ENCODE measurements around the gene TEX10.

Gene TEX10

GRCh38 chr9:100307080-100307479 is 45.7 kb downstream of the TEX10 start:
- Histone ChIP-seq H3K9ac (ENCODE audit: low read length in 2 of 2) (no peak overlapping the region), H3K9me3 (ENCODE audit: control insufficient read depth in 2 of 2, low read length in 2 of 2) (no peaks in the 10 kb centered on the region), H3K27ac (ENCODE audit: low read length) (no peak overlapping the region), H3K27me3 (ENCODE audit: control insufficient read depth in 1 of 2, insufficient read depth in 2 of 2, low read length in 2 of 2) (no peaks in the 10 kb centered on the region), H3K36me3 (ENCODE audit: control insufficient read depth in 2 of 2, insufficient read depth in 2 of 2, low read length in 2 of 2) (peaks cover 9 to 13% of the 10 kb centered on the region in 2 donors), H3K4me1 (ENCODE audit: control insufficient read depth, insufficient read depth, low read length) (no peaks in the 10 kb centered on the region), H3K4me3 (ENCODE audit: low read length in 2 of 2) (no peak overlapping the region)

DNA sequence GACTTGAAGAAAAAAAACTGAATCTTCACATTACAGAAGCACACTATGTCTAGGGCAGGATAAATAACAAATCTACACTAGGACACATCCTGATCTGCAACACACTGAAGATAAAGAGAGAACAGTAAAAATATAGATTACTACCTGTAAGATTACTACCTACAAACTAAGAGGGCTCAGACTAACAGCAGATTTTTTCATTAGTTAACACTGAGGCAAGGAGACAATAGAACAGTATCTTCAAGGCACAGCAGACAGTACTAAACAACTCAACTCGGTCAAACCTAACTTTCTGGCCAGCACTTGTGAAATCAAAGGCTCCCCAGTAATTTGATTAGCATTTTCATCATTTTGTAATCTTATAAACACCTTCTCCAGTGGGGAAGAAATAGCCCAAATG is 46.5 kb downstream of the TEX10 start:
- H3K9ac ChIP-seq (ENCODE audit: low read length in 2 of 2): no peak overlapping the region
- peaks cover 16 to 17% of the 10 kb centered on the region in 2 donors for H3K36me3 ChIP-seq (ENCODE audit: control insufficient read depth in 2 of 2, insufficient read depth in 2 of 2, low read length in 2 of 2)
- no peak overlapping the region for H3K4me3 ChIP-seq (ENCODE audit: low read length in 2 of 2)
- H3K27me3 ChIP-seq (ENCODE audit: control insufficient read depth in 1 of 2, insufficient read depth in 2 of 2, low read length in 2 of 2): no peaks in the 10 kb centered on the region
- H3K4me1 ChIP-seq (ENCODE audit: control insufficient read depth, insufficient read depth, low read length): no peaks in the 10 kb centered on the region
- no peaks in the 10 kb centered on the region for H3K9me3 ChIP-seq (ENCODE audit: control insufficient read depth in 2 of 2, low read length in 2 of 2)
- no peak overlapping the region for H3K27ac ChIP-seq (ENCODE audit: low read length)

DNA sequence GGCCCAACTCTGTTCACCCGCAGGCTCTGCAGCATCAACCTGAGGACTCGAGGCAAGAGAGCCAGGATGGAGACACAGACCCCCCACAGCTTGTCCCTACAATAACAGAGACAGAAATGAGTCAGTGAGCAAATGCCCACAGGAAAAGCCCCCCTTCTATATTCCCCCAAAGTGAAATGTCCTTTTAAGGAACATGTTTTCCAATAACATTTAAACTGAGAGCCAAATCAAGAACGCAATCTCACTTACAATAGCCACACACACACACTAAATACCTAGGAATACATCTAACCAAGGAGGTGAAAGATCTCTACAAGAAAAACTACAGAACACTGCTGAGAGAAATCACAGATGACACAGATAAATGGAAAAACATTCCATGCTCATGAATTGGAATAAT is 49.0 kb downstream of the TEX10 start:
- H3K4me1 ChIP-seq (ENCODE audit: control insufficient read depth, insufficient read depth, low read length): no peaks in the 10 kb centered on the region
- H3K27me3 ChIP-seq (ENCODE audit: control insufficient read depth in 1 of 2, insufficient read depth in 2 of 2, low read length in 2 of 2): no peaks in the 10 kb centered on the region
- no peak overlapping the region for H3K4me3 ChIP-seq (ENCODE audit: low read length in 2 of 2)
- H3K9me3 ChIP-seq (ENCODE audit: control insufficient read depth in 2 of 2, low read length in 2 of 2): no peaks in the 10 kb centered on the region
- no peak overlapping the region for H3K9ac ChIP-seq (ENCODE audit: low read length in 2 of 2)
- H3K36me3 ChIP-seq (ENCODE audit: control insufficient read depth in 2 of 2, insufficient read depth in 2 of 2, low read length in 2 of 2): peaks cover 20 to 25% of the 10 kb centered on the region in 2 donors
- H3K27ac ChIP-seq (ENCODE audit: low read length): no peak overlapping the region

- Histone ChIP-seq H3K4me3 (ENCODE audit: low read length in 2 of 2) (no peak overlapping the region), H3K9ac (ENCODE audit: low read length in 2 of 2) (no peak overlapping the region), H3K9me3 (ENCODE audit: control insufficient read depth in 2 of 2, low read length in 2 of 2) (no peaks in the 10 kb centered on the region), H3K27me3 (ENCODE audit: control insufficient read depth in 1 of 2, insufficient read depth in 2 of 2, low read length in 2 of 2) (no peaks in the 10 kb centered on the region), H3K27ac (ENCODE audit: low read length) (no peak overlapping the region), H3K4me1 (ENCODE audit: control insufficient read depth, insufficient read depth, low read length) (no peaks in the 10 kb centered on the region), H3K36me3 (ENCODE audit: control insufficient read depth in 2 of 2, insufficient read depth in 2 of 2, low read length in 2 of 2) (peaks cover 31 to 47% of the 10 kb centered on the region in 2 donors)
Measured at GRCh38 chr9:100298378-100298777, 54.4 kb downstream of the TEX10 start.

DNA sequence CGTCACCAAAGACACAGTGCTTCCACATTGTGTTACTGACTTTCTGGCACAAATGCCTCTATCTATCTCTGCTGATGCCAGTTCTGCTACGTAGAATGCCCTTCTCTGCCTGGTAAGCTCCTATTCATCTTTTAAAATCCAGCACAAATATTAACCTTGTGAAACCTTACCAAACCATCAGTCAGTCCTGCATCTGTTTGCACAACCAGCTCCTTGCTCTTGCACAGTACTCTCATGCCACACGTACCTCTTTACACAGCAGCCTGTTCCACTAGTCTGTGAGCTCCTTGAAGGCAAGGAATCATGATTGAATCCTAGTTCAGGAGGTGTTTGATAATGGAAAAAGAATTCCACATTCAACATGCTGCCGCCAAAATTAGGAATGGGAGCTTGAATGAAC is 56.3 kb downstream of the TEX10 start:
- H3K4me1 ChIP-seq (ENCODE audit: control insufficient read depth, insufficient read depth, low read length): no peaks in the 10 kb centered on the region
- H3K9me3 ChIP-seq (ENCODE audit: control insufficient read depth in 2 of 2, low read length in 2 of 2): no peaks in the 10 kb centered on the region
- no peak overlapping the region for H3K9ac ChIP-seq (ENCODE audit: low read length in 2 of 2)
- no peak overlapping the region for H3K4me3 ChIP-seq (ENCODE audit: low read length in 2 of 2)
- H3K27ac ChIP-seq (ENCODE audit: low read length): no peak overlapping the region
- no peaks in the 10 kb centered on the region for H3K27me3 ChIP-seq (ENCODE audit: control insufficient read depth in 1 of 2, insufficient read depth in 2 of 2, low read length in 2 of 2)
- H3K36me3 ChIP-seq (ENCODE audit: control insufficient read depth in 2 of 2, insufficient read depth in 2 of 2, low read length in 2 of 2): peaks cover 27 to 48% of the 10 kb centered on the region in 2 donors

DNA sequence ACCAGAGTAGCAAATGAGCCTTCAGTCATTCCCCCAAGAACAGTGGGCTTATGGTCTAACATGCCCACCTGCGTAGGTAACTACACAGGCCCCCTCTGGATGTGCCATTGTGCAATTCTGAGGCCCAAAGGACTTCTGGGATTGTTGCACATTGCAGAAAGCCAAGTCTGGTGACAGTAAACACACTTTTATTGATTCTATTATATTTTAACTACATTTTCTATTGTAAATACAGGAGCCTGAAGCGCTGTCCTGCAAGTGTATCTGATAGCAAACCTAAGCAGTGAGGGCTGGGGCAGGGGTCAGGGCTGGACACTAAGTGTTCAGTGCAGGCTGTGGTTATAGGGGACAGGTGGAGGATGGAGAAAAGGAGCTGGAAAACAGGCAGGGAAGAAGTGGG is 57.5 kb downstream of the TEX10 start:
- Histone ChIP-seq H3K27ac (ENCODE audit: low read length) (no peak overlapping the region), H3K9ac (ENCODE audit: low read length in 2 of 2) (no peak overlapping the region), H3K27me3 (ENCODE audit: control insufficient read depth in 1 of 2, insufficient read depth in 2 of 2, low read length in 2 of 2) (no peaks in the 10 kb centered on the region), H3K36me3 (ENCODE audit: control insufficient read depth in 2 of 2, insufficient read depth in 2 of 2, low read length in 2 of 2) (peaks cover 26 to 44% of the 10 kb centered on the region in 2 donors), H3K4me3 (ENCODE audit: low read length in 2 of 2) (no peak overlapping the region), H3K9me3 (ENCODE audit: control insufficient read depth in 2 of 2, low read length in 2 of 2) (no peaks in the 10 kb centered on the region), H3K4me1 (ENCODE audit: control insufficient read depth, insufficient read depth, low read length) (no peaks in the 10 kb centered on the region)

DNA sequence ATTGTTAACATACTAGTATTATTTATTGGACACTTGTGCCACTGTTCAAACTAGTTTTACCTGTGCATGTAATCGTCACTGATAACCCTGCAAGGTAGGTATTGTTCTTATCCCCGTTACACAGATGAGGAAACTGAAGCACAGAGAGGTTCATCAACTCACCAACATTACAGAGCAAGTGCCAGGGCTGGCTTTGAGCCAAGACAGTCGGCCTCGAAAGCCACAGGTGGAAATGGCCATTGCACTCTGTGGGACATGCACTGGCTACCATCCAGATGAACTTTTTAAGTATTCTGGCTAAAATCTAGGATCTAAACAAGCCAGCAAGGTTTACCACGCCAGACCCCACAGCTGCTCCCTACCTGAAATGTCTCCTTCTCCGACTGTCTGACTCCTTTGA is 57.9 kb downstream of the TEX10 start:
- no peak overlapping the region for H3K27ac ChIP-seq (ENCODE audit: low read length)
- H3K9ac ChIP-seq (ENCODE audit: low read length in 2 of 2): no peak overlapping the region
- H3K36me3 ChIP-seq (ENCODE audit: control insufficient read depth in 2 of 2, insufficient read depth in 2 of 2, low read length in 2 of 2): peaks cover 26 to 43% of the 10 kb centered on the region in 2 donors
- H3K4me3 ChIP-seq (ENCODE audit: low read length in 2 of 2): no peak overlapping the region
- H3K27me3 ChIP-seq (ENCODE audit: control insufficient read depth in 1 of 2, insufficient read depth in 2 of 2, low read length in 2 of 2): no peaks in the 10 kb centered on the region
- no peaks in the 10 kb centered on the region for H3K4me1 ChIP-seq (ENCODE audit: control insufficient read depth, insufficient read depth, low read length)
- no peaks in the 10 kb centered on the region for H3K9me3 ChIP-seq (ENCODE audit: control insufficient read depth in 2 of 2, low read length in 2 of 2)

DNA sequence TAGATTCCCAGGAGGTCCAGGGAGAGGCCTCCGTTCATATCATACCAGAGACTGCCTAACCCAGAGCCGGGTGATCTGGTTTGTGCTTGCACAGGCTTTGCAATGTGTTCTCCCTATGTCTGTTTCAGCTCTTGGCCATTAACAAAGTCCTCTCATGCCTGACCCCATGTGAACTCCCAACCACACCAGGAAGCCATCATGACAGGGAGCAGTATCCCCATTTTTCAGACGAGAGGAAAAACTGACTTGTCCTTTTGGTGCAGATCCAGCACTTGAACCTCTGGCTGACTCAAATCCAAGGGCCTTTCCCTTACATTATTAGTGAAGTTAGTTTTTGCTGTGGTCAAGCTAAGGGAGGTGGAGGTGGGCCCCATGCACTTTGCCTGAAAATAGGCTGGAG is 58.4 kb downstream of the TEX10 start:
- H3K9me3 ChIP-seq (ENCODE audit: control insufficient read depth in 2 of 2, low read length in 2 of 2): no peaks in the 10 kb centered on the region
- H3K27ac ChIP-seq (ENCODE audit: low read length): no peak overlapping the region
- H3K9ac ChIP-seq (ENCODE audit: low read length in 2 of 2): no peak overlapping the region
- no peak overlapping the region for H3K4me3 ChIP-seq (ENCODE audit: low read length in 2 of 2)
- no peaks in the 10 kb centered on the region for H3K27me3 ChIP-seq (ENCODE audit: control insufficient read depth in 1 of 2, insufficient read depth in 2 of 2, low read length in 2 of 2)
- peaks cover 26 to 44% of the 10 kb centered on the region in 2 donors for H3K36me3 ChIP-seq (ENCODE audit: control insufficient read depth in 2 of 2, insufficient read depth in 2 of 2, low read length in 2 of 2)
- no peaks in the 10 kb centered on the region for H3K4me1 ChIP-seq (ENCODE audit: control insufficient read depth, insufficient read depth, low read length)

DNA sequence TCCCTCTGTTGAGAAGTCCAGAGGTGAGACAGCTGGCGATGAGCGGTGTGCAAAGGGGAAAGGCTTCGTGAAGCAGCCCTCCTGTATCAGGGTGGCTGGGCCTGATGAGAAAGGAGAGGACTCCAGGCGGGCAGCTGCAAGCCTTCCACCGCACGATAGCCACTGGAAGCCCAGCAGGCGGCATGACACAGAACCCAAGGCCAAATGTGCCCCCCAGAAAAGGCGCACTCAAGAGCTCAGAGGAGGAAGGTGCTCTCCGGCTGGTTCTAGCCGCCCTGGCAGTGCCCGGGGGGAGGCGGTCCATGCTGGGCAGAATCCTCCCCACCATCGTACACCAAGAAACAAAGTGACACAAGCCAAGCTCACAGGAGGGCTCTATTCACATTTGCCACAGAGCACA is 60.3 kb downstream of the TEX10 start:
- Histone ChIP-seq H3K36me3 (ENCODE audit: control insufficient read depth in 2 of 2, insufficient read depth in 2 of 2, low read length in 2 of 2) (peaks cover 24 to 47% of the 10 kb centered on the region in 2 donors), H3K27ac (ENCODE audit: low read length) (no peak overlapping the region), H3K27me3 (ENCODE audit: control insufficient read depth in 1 of 2, insufficient read depth in 2 of 2, low read length in 2 of 2) (no peaks in the 10 kb centered on the region), H3K4me1 (ENCODE audit: control insufficient read depth, insufficient read depth, low read length) (no peaks in the 10 kb centered on the region), H3K9me3 (ENCODE audit: control insufficient read depth in 2 of 2, low read length in 2 of 2) (no peaks in the 10 kb centered on the region), H3K9ac (ENCODE audit: low read length in 2 of 2) (no peak overlapping the region), H3K4me3 (ENCODE audit: low read length in 2 of 2) (no peak overlapping the region)

DNA sequence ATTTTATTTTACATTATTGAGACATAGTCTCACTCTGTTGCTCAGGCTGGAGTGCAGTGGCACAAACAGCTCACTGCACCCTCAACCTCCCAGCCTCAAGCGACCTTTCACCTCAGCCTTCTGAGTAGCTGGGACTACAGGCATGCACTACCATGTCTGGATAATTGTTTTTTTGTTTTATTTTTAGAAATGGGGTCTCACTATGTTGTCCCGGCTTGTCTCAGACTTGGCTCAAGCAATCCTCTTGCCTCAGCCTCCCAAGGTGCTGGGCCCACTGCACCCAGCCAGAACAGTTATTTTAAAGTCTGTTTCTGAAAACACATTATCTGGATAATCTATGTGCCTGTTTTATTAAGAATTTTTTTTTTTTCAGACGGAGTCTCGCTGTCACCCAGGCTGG is 62.0 kb downstream of the TEX10 start:
- H3K36me3 ChIP-seq (ENCODE audit: control insufficient read depth in 2 of 2, insufficient read depth in 2 of 2, low read length in 2 of 2): peaks cover 27 to 45% of the 10 kb centered on the region in 2 donors

GRCh38 chr9:100287186-100287585 is 65.6 kb downstream of the TEX10 start:
- Histone ChIP-seq H3K36me3 (ENCODE audit: control insufficient read depth in 2 of 2, insufficient read depth in 2 of 2, low read length in 2 of 2) (peaks cover 40 to 46% of the 10 kb centered on the region in 2 donors), H3K9me3 (ENCODE audit: control insufficient read depth in 2 of 2, low read length in 2 of 2) (peaks cover 0 to 3% of the 10 kb centered on the region in 2 donors), H3K27me3 (ENCODE audit: control insufficient read depth in 1 of 2, insufficient read depth in 2 of 2, low read length in 2 of 2) (no peaks in the 10 kb centered on the region), H3K27ac (ENCODE audit: low read length) (no peak overlapping the region), H3K4me3 (ENCODE audit: low read length in 2 of 2) (no peak overlapping the region), H3K4me1 (ENCODE audit: control insufficient read depth, insufficient read depth, low read length) (no peaks in the 10 kb centered on the region), H3K9ac (ENCODE audit: low read length in 2 of 2) (no peak overlapping the region)

More for the DNA sequence above, 62.0 kb downstream of the TEX10 start:
- no peaks in the 10 kb centered on the region for H3K9me3 ChIP-seq (ENCODE audit: control insufficient read depth in 2 of 2, low read length in 2 of 2)
- no peak overlapping the region for H3K4me3 ChIP-seq (ENCODE audit: low read length in 2 of 2)
- no peak overlapping the region for H3K9ac ChIP-seq (ENCODE audit: low read length in 2 of 2)
- no peaks in the 10 kb centered on the region for H3K4me1 ChIP-seq (ENCODE audit: control insufficient read depth, insufficient read depth, low read length)
- no peak overlapping the region for H3K27ac ChIP-seq (ENCODE audit: low read length)
- H3K27me3 ChIP-seq (ENCODE audit: control insufficient read depth in 1 of 2, insufficient read depth in 2 of 2, low read length in 2 of 2): no peaks in the 10 kb centered on the region

Measured in stomach smooth muscle (tissue), 2 donors.